CD4-positive, alpha-beta memory T cell (primary cell): Measurements from ENCODE around the gene ZWILCH. TPM values are rescaled to one million over a fixed set of nuclear protein-coding genes. Genes with fewer than 3 reads are reported as not detected.
"Not testable (repeated sequence)": the region's sequence is repeated elsewhere in the genome, so short reads cannot be mapped to it uniquely, and the experiment has no call there.

Experiments
- CTCF ChIA-PET: fragments of 350-600 bp; sonication (Branson Sonifier 250); formaldehyde crosslinking; loops from one replicate; lab custom pipeline; 2021; ENCODE audit warnings: inconsistent platforms; ENCODE audit not compliant: partially characterized antibody; lab: Charles Lee
- POLR2A ChIA-PET: fragments of 350-600 bp; sonication (Branson Sonifier 250); formaldehyde crosslinking; loops from one replicate; lab custom pipeline; 2021; ENCODE audit not compliant: partially characterized antibody; lab: Charles Lee
- DNase-seq, 5 donors: peaks; one replicate each; pipeline versions ENCODE4 v3.0.0 to v3.0.0-alpha.2; 2020 to 2022; ENCODE audit warnings: mixed read lengths in 1 of 5
- H3K27ac ChIP-seq: one replicate; pipeline ENCODE4 v1.7.0; 2013; ENCODE audit warnings: low read depth, low read length
- H3K27me3 ChIP-seq: 2 replicates; pipeline ENCODE4 v1.7.0; 2013; ENCODE audit warnings: mild to moderate bottlenecking, low read length, moderate library complexity; ENCODE audit not compliant: insufficient read depth
- H3K36me3 ChIP-seq: 2 replicates; pipeline ENCODE4 v1.7.0; 2013; ENCODE audit warnings: mild to moderate bottlenecking, low read length, moderate library complexity; ENCODE audit not compliant: insufficient read depth
- H3K4me1 ChIP-seq: 2 replicates; pipeline ENCODE4 v1.7.0; 2013; ENCODE audit warnings: mild to moderate bottlenecking, low read length, moderate library complexity; ENCODE audit not compliant: insufficient read depth
- H3K4me3 ChIP-seq, 2 donors: one replicate each; pipeline ENCODE4 v1.7.0; 2013; ENCODE audit warnings: low read length in 2 of 2, mild to moderate bottlenecking in 1 of 2
- H3K9me3 ChIP-seq, 2 donors: one replicate each; pipeline ENCODE4 v1.7.0; 2013; ENCODE audit warnings: low read length in 2 of 2, control low read depth in 1 of 2; ENCODE audit not compliant: control insufficient read depth in 1 of 2
- H3K27ac Mint-ChIP-seq, 7 donors: one replicate each; pipeline ENCODE4 v1.8.0; 2020 to 2021; ENCODE audit warnings: mixed read lengths in 7 of 7, mild to moderate bottlenecking in 6 of 7, inconsistent platforms in 3 of 7, moderate library complexity in 3 of 7
- H3K27me3 Mint-ChIP-seq, 2 donors: one replicate each; pipeline ENCODE4 v1.8.0; 2020 to 2021; ENCODE audit warnings: mixed read lengths in 2 of 2
- H3K36me3 Mint-ChIP-seq, 2 donors: one replicate each; pipeline ENCODE4 v1.8.0; 2020 to 2021; ENCODE audit warnings: mixed read lengths in 2 of 2, inconsistent platforms in 1 of 2, mild to moderate bottlenecking in 1 of 2
- H3K4me1 Mint-ChIP-seq, 4 donors: one replicate each; pipeline ENCODE4 v1.8.0; 2020 to 2021; ENCODE audit warnings: mixed read lengths in 4 of 4, mild to moderate bottlenecking in 1 of 4
- H3K4me3 Mint-ChIP-seq, 8 donors: one replicate each; pipeline ENCODE4 v1.8.0; 2020 to 2021; ENCODE audit warnings: mixed read lengths in 8 of 8, mild to moderate bottlenecking in 7 of 8, moderate library complexity in 6 of 8, inconsistent platforms in 3 of 8
- H3K9me3 Mint-ChIP-seq, 8 donors: one replicate each; pipeline ENCODE4 v1.8.0; 2020 to 2021; ENCODE audit warnings: mixed read lengths in 8 of 8, mild to moderate bottlenecking in 5 of 8, inconsistent platforms in 3 of 8, moderate library complexity in 1 of 8
- intact Hi-C: fragments of 100-400 bp; cut with micrococcal nuclease; formaldehyde crosslinking; loops from one replicate; pipeline ENCODE4 v1.15.1; 2023
- polyA plus RNA-seq, 2 donors: library from polyadenylated mRNA; unstranded; fragments of 300-500 nt; fragmentation: Illumina TruSeq; gene quantifications; one replicate each; pipeline ENCODE4 v1.2.3, GENCODE V29; 2021
- total RNA-seq, 2 experiments: library from RNA; stranded (reverse); gene quantifications; one replicate each; pipeline ENCODE4 v1.2.3, GENCODE V29; 2021

The ZWILCH gene
- total and polyA plus RNA-seq, 4 experiments from 2014 or later, result 5.1 to 7.2 (median 6.4) TPM

GRCh38 chr15:66497502-66498455 is 7.3 kb upstream of the ZWILCH start, which contains the start of gene SNAPC5:
TSS of gene SNAPC5 (minus strand) at chr15:66497762. CDS start at chr15:66497731, 31 bp downstream.
- DNase-seq, result peak; percentile 96 to 97 (median 96)
- intact Hi-C loops, result loop anchor here (1.0 to 5.0 kb wide), 7 partner anchors 8 to 629 kb away; partner anchors contain the start of genes DIS3L, MAP2K1, MEGF11 and RAB11A
- peaks cover 30 to 75% (median 50%) of the 10 kb centered on the region in 4 donors for H3K4me1 Mint-ChIP-seq
- ChIA-PET POLR2A (interaction anchor here (0.6 to 6.0 kb wide), 18 partner anchors 9 to 205 kb away, joined by 3 to 119 read pairs (median 6); partner anchors contain the start of genes DIS3L, MAP2K1, TIPIN and ZWILCH), CTCF (interaction anchor here (0.6 to 6.0 kb wide), 35 partner anchors 8 to 247 kb away, joined by 3 to 119 read pairs (median 4); partner anchors contain the start of genes MAP2K1, MEGF11 and TIPIN)
- Histone ChIP-seq H3K27me3 (no peaks in the 10 kb centered on the region), H3K36me3 (peaks cover 68% of the 10 kb centered on the region), H3K9me3 (no peaks in the 10 kb centered on the region), H3K4me1 (peaks cover 50% of the 10 kb centered on the region), H3K27ac (peak within 1 kb of the TSS; percentile 89), H3K4me3 (peak within 1 kb of the TSS; percentile 86 to 90)
- peak within 1 kb of the TSS; percentile 96 to 99 (median 99) for H3K27ac Mint-ChIP-seq
- peaks cover 47 to 88% of the 10 kb centered on the region in 2 donors for H3K36me3 Mint-ChIP-seq
- peak within 1 kb of the TSS; percentile 95 to 98 (median 97) for H3K4me3 Mint-ChIP-seq
- no peaks in the 10 kb centered on the region for H3K27me3 Mint-ChIP-seq
- peaks cover 0 to 2% (median 0%) of the 10 kb centered on the region in 8 donors for H3K9me3 Mint-ChIP-seq

GRCh38 chr15:66498501-66499386 is 6.4 kb upstream of the ZWILCH start:
- Histone ChIP-seq H3K4me3 (no peak overlapping the region), H3K27me3 (no peaks in the 10 kb centered on the region), H3K9me3 (no peaks in the 10 kb centered on the region), H3K4me1 (peaks cover 59% of the 10 kb centered on the region), H3K36me3 (peaks cover 71% of the 10 kb centered on the region), H3K27ac (peak overlapping the region; percentile 89)
- peak in 4 of 5 donors; percentile 58 to 66 (median 62) for DNase-seq
- Mint-ChIP-seq H3K27me3 (no peaks in the 10 kb centered on the region), H3K36me3 (peaks cover 45 to 86% of the 10 kb centered on the region in 2 donors), H3K4me1 (peaks cover 36 to 84% (median 58%) of the 10 kb centered on the region in 4 donors), H3K9me3 (peaks cover 0 to 2% (median 0%) of the 10 kb centered on the region in 8 donors), H3K27ac (peak overlapping the region; percentile 96 to 99 (median 99)), H3K4me3 (peak overlapping the region in 4 of 8 donors; percentile 45 to 98 (median 96))
- intact Hi-C loops, result loop anchor here (5.0 kb wide), 1 partner anchor 246 kb away; the partner anchor contains the start of gene MEGF11
- ChIA-PET CTCF (interaction anchor here (0.7 to 6.0 kb wide), 28 partner anchors 7 to 248 kb away, joined by 3 to 119 read pairs (median 4); partner anchors contain the start of genes MAP2K1, MEGF11 and TIPIN), POLR2A (interaction anchor here (0.6 to 6.0 kb wide), 9 partner anchors 10 to 206 kb away, joined by 3 to 119 read pairs (median 9); partner anchors contain the start of genes DIS3L, MAP2K1 and TIPIN)

- H3K4me1 Mint-ChIP-seq, result peaks cover 34 to 89% (median 56%) of the 10 kb centered on the region in 4 donors
- intact Hi-C loops, result loop anchor here (10.0 kb wide), 1 partner anchor 1196 kb away; the partner anchor contains the start of gene RNU5B-1
These were observed 4.8 kb upstream of the ZWILCH start for GRCh38 chr15:66500346-66500745.

GRCh38 chr15:66502491-66502890 is 2.6 kb upstream of the ZWILCH start:
- peaks cover 56% of the 10 kb centered on the region for H3K36me3 ChIP-seq
- no peaks in the 10 kb centered on the region for H3K27me3 ChIP-seq
- intact Hi-C loops, result loop anchor here (10.0 kb wide), 1 partner anchor 1198 kb away; the partner anchor contains the start of gene RNU5B-1
- H3K4me1 ChIP-seq, result peaks cover 46% of the 10 kb centered on the region
- peak overlapping the region; percentile 89 for H3K27ac ChIP-seq
- DNase-seq, result no peak
- Mint-ChIP-seq H3K27me3 (no peaks in the 10 kb centered on the region), H3K4me3 (peak overlapping the region; percentile 98 to 100 (median 100)), H3K27ac (peak overlapping the region; percentile 81 to 99 (median 98)), H3K36me3 (peaks cover 43 to 81% of the 10 kb centered on the region in 2 donors), H3K9me3 (peaks cover 0 to 3% (median 0%) of the 10 kb centered on the region in 8 donors), H3K4me1 (peaks cover 38 to 85% (median 55%) of the 10 kb centered on the region in 4 donors)
- H3K4me3 ChIP-seq, result peak overlapping the region in 1 of 2 donors; percentile 86
- CTCF ChIA-PET, result interaction anchor here (3.4 kb wide), 1 partner anchor 116 kb away, joined by 25 read pairs; the partner anchor contains the start of gene MAP2K1
- POLR2A ChIA-PET, result interaction anchor here (0.5 to 3.7 kb wide), 5 partner anchors 7 to 208 kb away, joined by 3 to 44 read pairs (median 3); partner anchors contain the start of genes DIS3L and MAP2K1
- no peaks in the 10 kb centered on the region for H3K9me3 ChIP-seq

More at GRCh38 chr15:66500346-66500745, 4.8 kb upstream of the ZWILCH start:
- H3K27me3 ChIP-seq, H3K27me3 Mint-ChIP-seq, H3K4me3 ChIP-seq, H3K27ac ChIP-seq, DNase-seq, H3K9me3 ChIP-seq, H3K9me3 Mint-ChIP-seq: not testable (repeated sequence)
- peaks cover 60% of the 10 kb centered on the region for H3K36me3 ChIP-seq
- H3K4me1 ChIP-seq, result peaks cover 57% of the 10 kb centered on the region
- peaks cover 43 to 87% of the 10 kb centered on the region in 2 donors for H3K36me3 Mint-ChIP-seq
- ChIA-PET CTCF (interaction anchor here (1.9 to 6.0 kb wide), 4 partner anchors 29 to 206 kb away, joined by 4 to 119 read pairs (median 20); partner anchors contain the start of genes MAP2K1 and TIPIN), POLR2A (interaction anchor here (1.4 to 6.0 kb wide), 2 partner anchors 112 to 206 kb away, joined by 3 to 119 read pairs; partner anchors contain the start of gene MAP2K1)
- peak overlapping the region in 4 of 7 donors; percentile 43 to 96 (median 83) for H3K27ac Mint-ChIP-seq
- peak overlapping the region in 2 of 8 donors; percentile 48 to 64 for H3K4me3 Mint-ChIP-seq

GRCh38 chr15:66503041-66503648 is 2.0 kb upstream of the ZWILCH start:
- peak overlapping the region; percentile 98 to 100 (median 100) for H3K4me3 Mint-ChIP-seq
- H3K27me3 ChIP-seq, DNase-seq, H3K9me3 ChIP-seq, H3K9me3 Mint-ChIP-seq, H3K27me3 Mint-ChIP-seq: not testable (repeated sequence)
- H3K27ac Mint-ChIP-seq, result peak overlapping the region; percentile 96 to 100 (median 99)
- ChIA-PET POLR2A (interaction anchor here (0.5 to 3.7 kb wide), 8 partner anchors 8 to 209 kb away, joined by 3 to 44 read pairs (median 4); partner anchors contain the start of genes DIS3L and MAP2K1), CTCF (interaction anchor here (1.3 to 3.4 kb wide), 4 partner anchors 16 to 893 kb away, joined by 3 to 25 read pairs (median 4); partner anchors contain the start of gene MAP2K1)
- Histone ChIP-seq H3K4me3 (peak overlapping the region; percentile 86 to 97), H3K36me3 (peaks cover 53% of the 10 kb centered on the region), H3K27ac (peak overlapping the region; percentile 89), H3K4me1 (peaks cover 41% of the 10 kb centered on the region)
- intact Hi-C loops, result loop anchor here (10.0 kb wide), 1 partner anchor 1198 kb away; the partner anchor contains the start of gene RNU5B-1
- H3K36me3 Mint-ChIP-seq, result peaks cover 38 to 74% of the 10 kb centered on the region in 2 donors
- peaks cover 35 to 78% (median 49%) of the 10 kb centered on the region in 4 donors for H3K4me1 Mint-ChIP-seq
